ENCODE results near the gene SEMA7A. TPM values are rescaled to one million over a fixed set of nuclear protein-coding genes. Genes with fewer than 3 reads are reported as not detected.

SEMA7A gene
- total RNA-seq, 2 donors from 2014 or later = 8.1 to 8.2 TPM

GRCh38 chr15:74386496-74387140, 47.1 kb downstream of the SEMA7A start:
- Mint-ChIP-seq H3K27ac (no peak overlapping the region), H3K4me3 (no peak overlapping the region), H3K9me3 (no peaks in the 10 kb centered on the region), H3K36me3 (ENCODE audit: low read depth) (no peaks in the 10 kb centered on the region), H3K27me3 (ENCODE audit: insufficient read depth) (no peaks in the 10 kb centered on the region), H3K4me1 (peaks cover 13% of the 10 kb centered on the region)
- H3K36me3 ChIP-seq (ENCODE audit: control insufficient read depth, insufficient read depth, low read length) = no peaks in the 10 kb centered on the region
- DNase-seq = no peak
- no peaks in the 10 kb centered on the region for H3K27me3 ChIP-seq (ENCODE audit: control insufficient read depth, insufficient read depth, low read length, poor library complexity, severe bottlenecking)
- H3K9me3 ChIP-seq (ENCODE audit: control insufficient read depth, low read length) = no peaks in the 10 kb centered on the region
- no peak overlapping the region for H3K4me3 ChIP-seq (ENCODE audit: low read length)
- no peak for TF ChIP-seq CTCF (conservative IDR thresholded peaks at IDR 0.05)
- no peak overlapping the region for H3K9ac ChIP-seq (ENCODE audit: extremely low read depth, low read length, poor library complexity, severe bottlenecking)
- WGBS, 2 experiments (ENCODE audit: insufficient coverage in 1 of 2, insufficient read length in 1 of 2) = 81 to 85% methylated on average over 6 to 15 of the region's 15 CpGs
- no peaks in the 10 kb centered on the region for H3K4me1 ChIP-seq (ENCODE audit: control insufficient read depth, insufficient read depth, low read length)
- H3K27ac ChIP-seq (ENCODE audit: low read depth, low read length) = no peak overlapping the region

GRCh38 chr15:74385733-74386132, 48.0 kb downstream of the SEMA7A start:
- WGBS, 2 experiments (ENCODE audit: insufficient coverage in 1 of 2, insufficient read length in 1 of 2) = 86 to 95% methylated on average over 5 to 6 of the region's 6 CpGs
- H3K27ac Mint-ChIP-seq = no peak overlapping the region
- peaks cover 13% of the 10 kb centered on the region for H3K4me1 Mint-ChIP-seq
- DNase-seq = no peak
- H3K36me3 Mint-ChIP-seq (ENCODE audit: low read depth) = no peaks in the 10 kb centered on the region
- TF ChIP-seq CTCF (conservative IDR thresholded peaks at IDR 0.05) = no peak
- Histone ChIP-seq H3K4me3 (ENCODE audit: low read length) (no peak overlapping the region), H3K9me3 (ENCODE audit: control insufficient read depth, low read length) (no peaks in the 10 kb centered on the region), H3K36me3 (ENCODE audit: control insufficient read depth, insufficient read depth, low read length) (no peaks in the 10 kb centered on the region), H3K9ac (ENCODE audit: extremely low read depth, low read length, poor library complexity, severe bottlenecking) (no peak overlapping the region), H3K27me3 (ENCODE audit: control insufficient read depth, insufficient read depth, low read length, poor library complexity, severe bottlenecking) (no peaks in the 10 kb centered on the region), H3K4me1 (ENCODE audit: control insufficient read depth, insufficient read depth, low read length) (no peaks in the 10 kb centered on the region), H3K27ac (ENCODE audit: low read depth, low read length) (no peak overlapping the region)
- no peak overlapping the region for H3K4me3 Mint-ChIP-seq
- no peaks in the 10 kb centered on the region for H3K9me3 Mint-ChIP-seq
- no peaks in the 10 kb centered on the region for H3K27me3 Mint-ChIP-seq (ENCODE audit: insufficient read depth)

GRCh38 chr15:74384881-74385643, 48.7 kb downstream of the SEMA7A start:
- no peak overlapping the region for H3K4me3 ChIP-seq (ENCODE audit: low read length)
- H3K4me1 ChIP-seq (ENCODE audit: control insufficient read depth, insufficient read depth, low read length) = no peaks in the 10 kb centered on the region
- TF ChIP-seq CTCF (conservative IDR thresholded peaks at IDR 0.05) = no peak
- H3K4me1 Mint-ChIP-seq = peaks cover 12% of the 10 kb centered on the region
- no peaks in the 10 kb centered on the region for H3K9me3 ChIP-seq (ENCODE audit: control insufficient read depth, low read length)
- H3K27me3 ChIP-seq (ENCODE audit: control insufficient read depth, insufficient read depth, low read length, poor library complexity, severe bottlenecking) = no peaks in the 10 kb centered on the region
- H3K27me3 Mint-ChIP-seq (ENCODE audit: insufficient read depth) = no peaks in the 10 kb centered on the region
- H3K36me3 Mint-ChIP-seq (ENCODE audit: low read depth) = no peaks in the 10 kb centered on the region
- DNase-seq = no peak
- H3K27ac ChIP-seq (ENCODE audit: low read depth, low read length) = no peak overlapping the region
- WGBS, 2 experiments (ENCODE audit: insufficient coverage in 1 of 2, insufficient read length in 1 of 2) = 83 to 84% methylated on average over 1 to 8 of the region's 8 CpGs
- H3K4me3 Mint-ChIP-seq = no peak overlapping the region
- H3K27ac Mint-ChIP-seq = no peak overlapping the region
- no peaks in the 10 kb centered on the region for H3K36me3 ChIP-seq (ENCODE audit: control insufficient read depth, insufficient read depth, low read length)
- no peak overlapping the region for H3K9ac ChIP-seq (ENCODE audit: extremely low read depth, low read length, poor library complexity, severe bottlenecking)
- H3K9me3 Mint-ChIP-seq = no peaks in the 10 kb centered on the region

All from endodermal cell (in vitro differentiated cells).